K562 (cell line): ENCODE measurements around the gene GFRA3. TPM values are rescaled to one million over a fixed set of nuclear protein-coding genes. Genes with fewer than 3 reads are reported as not detected.

Source experiments
- ATAC-seq: fragments of 200-7000 bp; cut with Tn5 transposase; 3 replicates; pipeline ENCODE4 v1.9.1; 2020; ENCODE audit warnings: moderate library complexity
- BruUV-seq: library from RNA; stranded (reverse); fragments of 400-500 nt; replicated peaks from 2 replicates; lab custom pipeline; 2021; lab: Mats Ljungman, UMichigan
- CTCF ChIA-PET: fragments of 300-600 bp; formaldehyde crosslinking; extraction: SDS; loops from one replicate; lab custom pipeline; 2021; ENCODE audit warnings: low intra/inter-chr PET ratio; lab: Yijun Ruan, JAX
- POLR2A ChIA-PET: fragments of 300-600, 350-650 bp; sonication (Branson Sonifier 250); formaldehyde crosslinking; extraction: SDS; loops from one replicate; lab custom pipeline; 2021; ENCODE audit warnings: antibody characterized with exemption, inconsistent platforms; lab: Yijun Ruan, JAX
- DNase-seq, 4 experiments: peaks; one replicate each; pipeline versions ENCODE4 v3.0.0 to v3.0.0-alpha.2; 2011 to 2018; ENCODE audit warnings: low spot score in 3 of 4, mixed read lengths in 3 of 4; ENCODE audit errors: extremely low read depth in 1 of 4
- FAIRE-seq: peaks from 2 replicates; lab custom pipeline; 2011; peaks lifted over from hg19 to GRCh38; lab: Jason Lieb, UNC
- H2AFZ ChIP-seq: 2 replicates; pipeline ENCODE4 v1.6.0; 2011; ENCODE audit warnings: low read depth, low read length, control low read depth, inconsistent platforms
- H3K27ac ChIP-seq: fragments of 200-600 bp; 3 replicates; pipeline ENCODE4 v1.8.0; 2011; ENCODE audit warnings: low read depth, mild to moderate bottlenecking, control low read depth, inconsistent platforms, low read length, moderate library complexity, mixed read lengths; ENCODE audit errors: extremely low read depth
- H3K27me3 ChIP-seq, 2 experiments: fragments of 300-600 bp in 1 of 2; 2 replicates in 1 of 2; 3 replicates in 1 of 2; pipeline versions ENCODE4 v1.6.0 to v1.8.0; 2011; ENCODE audit warnings: inconsistent platforms in 2 of 2, low read length in 2 of 2, mild to moderate bottlenecking in 1 of 2, mixed read lengths in 1 of 2, moderate library complexity in 1 of 2; ENCODE audit not compliant: control insufficient read depth in 2 of 2, insufficient read depth in 2 of 2
- H3K36me3 ChIP-seq: fragments of 300-600 bp; 3 replicates; pipeline ENCODE4 v1.8.0; 2011; ENCODE audit warnings: mild to moderate bottlenecking, low read length, inconsistent platforms; ENCODE audit not compliant: control insufficient read depth, insufficient read depth
- H3K4me1 ChIP-seq, 2 experiments: fragments of 200-600 bp in 1 of 2; replicated peaks in 1 of 2; 2 replicates in 1 of 2; 3 replicates in 1 of 2; pipeline versions ENCODE4 v1.5.1 to v1.8.0; 2011; ENCODE audit warnings: inconsistent platforms in 2 of 2, low read length in 2 of 2, mild to moderate bottlenecking in 1 of 2, mixed read lengths in 1 of 2, moderate library complexity in 1 of 2; ENCODE audit not compliant: control insufficient read depth in 2 of 2, insufficient read depth in 2 of 2
- H3K4me2 ChIP-seq: 2 replicates; pipeline ENCODE4 v1.6.1; 2011; ENCODE audit warnings: low read length, control low read depth, inconsistent platforms, mixed read lengths; ENCODE audit not compliant: insufficient read depth
- H3K4me3 ChIP-seq: fragments of 200-600 bp; sonication (generic), shearing (Covaris generic); 2 replicates; pipeline ENCODE4 v1.5.1; 2016; ENCODE audit warnings: control low read depth, inconsistent platforms
- H3K79me2 ChIP-seq: fragments of 200-600 bp; 3 replicates; pipeline ENCODE4 v1.8.0; 2011; ENCODE audit warnings: low read length, inconsistent platforms; ENCODE audit not compliant: control insufficient read depth, insufficient read depth
- H3K9ac ChIP-seq, 2 experiments: 2 replicates each; pipeline versions ENCODE4 v1.6.0 to v1.6.1; 2011; ENCODE audit warnings: low read depth in 2 of 2, low read length in 2 of 2, control low read depth in 1 of 2, inconsistent platforms in 1 of 2, mild to moderate bottlenecking in 1 of 2, mixed read lengths in 1 of 2; ENCODE audit not compliant: insufficient read depth in 1 of 2
- H3K9me1 ChIP-seq: one replicate; pipeline ENCODE4 v1.6.0; 2011; ENCODE audit warnings: inconsistent platforms, mild to moderate bottlenecking, low read length, moderate library complexity; ENCODE audit not compliant: control insufficient read depth, insufficient read depth
- H3K9me3 ChIP-seq: replicated peaks from 2 replicates; pipeline ENCODE4 v1.5.1; 2011; ENCODE audit warnings: low read depth, low read length, inconsistent platforms; ENCODE audit not compliant: control insufficient read depth, insufficient read depth
- H4K20me1 ChIP-seq: replicated peaks from 2 replicates; pipeline ENCODE4 v1.6.1; 2011; ENCODE audit warnings: low read length, inconsistent platforms, mixed read lengths; ENCODE audit not compliant: control insufficient read depth, insufficient read depth
- BRD4 ChIP-seq: fragments of 200-600 bp; sonication (generic); IDR thresholded peaks from 2 replicates; pipeline ENCODE4 v1.6.1; 2017; ENCODE audit warnings: inconsistent platforms
- ELF4 ChIP-seq: fragments of 450-650 bp; formaldehyde crosslinking; IDR thresholded peaks from 2 replicates; pipeline ENCODE4 v1.4.0; 2022; ENCODE audit warnings: missing genetic modification characterization
- MAFK ChIP-seq: IDR thresholded peaks from 2 replicates; pipeline ENCODE4 v1.6.1; 2011; ENCODE audit warnings: low read length, improper control_type of control experiment
- MEIS2 ChIP-seq: fragments of 450-650 bp; IDR thresholded peaks from 2 replicates; pipeline ENCODE4 v1.6.1; 2014; ENCODE audit warnings: mild to moderate bottlenecking; ENCODE audit not compliant: partially characterized antibody
- NR3C1 ChIP-seq: sonication (generic); formaldehyde crosslinking; IDR thresholded peaks from 2 replicates; pipeline ENCODE4 v1.8.1; 2022; ENCODE audit warnings: missing genetic modification reagents
- POLR2G ChIP-seq: fragments of 200-400 bp; formaldehyde crosslinking; IDR thresholded peaks from 2 replicates; pipeline ENCODE4 v1.6.1; 2017; ENCODE audit warnings: low read depth, mild to moderate bottlenecking, antibody characterized with exemption, low read length, moderate library complexity
- RBFOX2 ChIP-seq: fragments of 200-400 bp; formaldehyde crosslinking; IDR thresholded peaks from 2 replicates; pipeline ENCODE4 v1.6.1; 2017; ENCODE audit warnings: low read depth, mild to moderate bottlenecking, low read length, moderate library complexity
- STAT5A ChIP-seq: IDR thresholded peaks from 2 replicates; pipeline ENCODE4 v1.6.1; 2012; ENCODE audit warnings: low read length, inconsistent platforms, borderline replicate concordance
- ZNF408 ChIP-seq: fragments of 250-450 bp; sonication (Bioruptor Pico); IDR thresholded peaks from 2 replicates; pipeline ENCODE4 v1.4.0; 2020; ENCODE audit warnings: low read depth, mild to moderate bottlenecking, moderate library complexity
- ZNF699 ChIP-seq: fragments of 250-450 bp; sonication (Bioruptor Pico); IDR thresholded peaks from 2 replicates; pipeline ENCODE4 v1.8.0; 2021; ENCODE audit warnings: mild to moderate bottlenecking, moderate library complexity; ENCODE audit not compliant: insufficient replicate concordance
- WGBS: fragments of 100-300 bp; shearing (Covaris generic); methylation state at CpG from one replicate; pipeline ENCODE4 v1.1.6; 2016; ENCODE audit warnings: low coverage, mixed read lengths; ENCODE audit not compliant: insufficient coverage; ENCODE audit errors: missing lambda C conversion rate; 5-methylcytosine and 5-hydroxymethylcytosine counted together
- in situ Hi-C: fragments of 300-500 bp; cut with MboI; formaldehyde crosslinking; loops from 4 replicates; pipeline ENCODE4 v1.15.0; 2018; ENCODE audit warnings: inconsistent platforms, mixed read lengths
- intact Hi-C: fragments of 100-400 bp; cut with micrococcal nuclease; formaldehyde crosslinking; loops from 2 replicates; pipeline ENCODE4 v1.14.2; 2022
- polyA plus RNA-seq, 8 experiments: library from polyadenylated mRNA; depleted of rRNA in 4 of 8; stranded (reverse) in 5 of 8; unstranded in 3 of 8; fragments of >200 nt; fragmentation: Nextera tagmentation in 2 of 8; fragmentation: Illumina TruSeq in 1 of 8; extraction: Ambion mirVana in 2 of 8; extraction: Trizol in 1 of 8; gene quantifications; 2 replicates each; pipeline versions ENCODE4 v1.2.1 to v1.2.3, GENCODE V29; 2011 to 2014; ENCODE audit warnings: inconsistent platforms in 1 of 8, missing spikeins in 1 of 8
- total RNA-seq, 7 experiments: library from RNA; depleted of rRNA in 6 of 7; stranded (reverse); fragments of >200 nt in 6 of 7; fragmentation: Illumina TruSeq in 2 of 7; extraction: Trizol in 2 of 7; gene quantifications; 2 replicates each; pipeline versions ENCODE4 v1.2.1 to v1.2.3, GENCODE V29; 2011 to 2021; ENCODE audit warnings: low replicate concordance in 1 of 7
- TF ChIP-seq, protein P1 (sequence below): fragments of 450-650 bp; IDR thresholded peaks from 2 replicates; pipeline ENCODE4 v1.6.1; 2016; ENCODE audit warnings: missing biosample characterization, missing genetic modification characterization
- TF ChIP-seq, protein P2 (sequence below): fragments of 250-450 bp; sonication (Bioruptor Pico); IDR thresholded peaks from 2 replicates; pipeline ENCODE4 v1.8.0; 2022; ENCODE audit warnings: inconsistent platforms

GFRA3 gene
- total and polyA plus RNA-seq, 9 of the 15 experiments (the other 6 are each of a cell fraction or from before 2014, with no cell fraction given) = 0.05 to 0.09 (median 0.08) TPM; not detected in 6

DNA sequence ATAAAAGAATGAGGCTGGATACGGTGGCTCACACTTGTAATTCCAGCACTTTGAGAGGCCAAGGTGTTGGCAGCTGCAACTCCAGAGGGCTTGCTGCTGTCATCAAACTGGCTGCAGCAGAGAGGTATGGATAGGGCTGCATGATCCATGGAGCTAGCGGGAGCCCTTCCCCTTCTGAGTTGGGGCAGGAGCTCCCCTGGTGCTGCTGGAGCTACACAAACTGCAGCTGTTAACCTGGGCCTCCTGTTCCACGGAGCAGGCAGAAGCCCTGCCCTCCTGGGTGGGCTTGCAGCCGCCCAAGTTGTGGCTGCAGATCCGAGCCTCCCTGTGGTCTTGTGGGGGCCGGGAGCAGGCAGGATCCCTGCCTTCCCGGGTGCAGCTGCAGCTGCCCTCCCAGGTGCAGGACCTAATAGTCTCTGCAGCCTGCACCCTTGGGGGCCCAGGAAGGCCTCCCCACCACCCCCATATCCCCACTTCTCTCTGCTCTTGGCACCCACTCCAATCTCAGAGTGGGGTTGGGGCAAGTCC is 41.4 kb upstream of the GFRA3 start:
- ChIA-PET POLR2A (interaction anchor here (0.6 to 6.8 kb wide), 5 partner anchors 10 to 607 kb away, joined by 3 to 31 read pairs (median 3); partner anchors contain the start of genes CDC25C and FAM53C), CTCF (no interaction called here)
- no peaks in the 10 kb centered on the region for H3K27me3 ChIP-seq
- 70% methylated on average over 7 of the region's 7 CpGs for WGBS
- no peak for DNase-seq
- no peaks in the 10 kb centered on the region for H4K20me1 ChIP-seq
- H3K4me2 ChIP-seq = no peak overlapping the region
- BruUV-seq = no TSS peak
- H3K27ac ChIP-seq = no peak overlapping the region
- peaks cover 31% of the 10 kb centered on the region; the same call in 1 of the 3 replicates for H3K36me3 ChIP-seq
- H3K79me2 ChIP-seq = no peaks in the 10 kb centered on the region
- no peaks in the 10 kb centered on the region for H3K9me1 ChIP-seq
- intact Hi-C loops (no loop called here), in situ Hi-C loops (no loop called here)
- TF ChIP-seq ZNF408 (CRISPR knock-in tag) (no peak), ZNF699 (no peak), NR3C1 (CRISPR knock-in tag) (no peak), STAT5A (no peak), MAFK (no peak), ELF4 (CRISPR knock-in tag) (no peak), BRD4 (no peak), RBFOX2 (peak; percentile 37; the same call in 1 of the 2 replicates), POLR2G (peak; percentile 36; the same call in 1 of the 2 replicates), MEIS2 (no peak)
- TF ChIP-seq, protein P1, sequence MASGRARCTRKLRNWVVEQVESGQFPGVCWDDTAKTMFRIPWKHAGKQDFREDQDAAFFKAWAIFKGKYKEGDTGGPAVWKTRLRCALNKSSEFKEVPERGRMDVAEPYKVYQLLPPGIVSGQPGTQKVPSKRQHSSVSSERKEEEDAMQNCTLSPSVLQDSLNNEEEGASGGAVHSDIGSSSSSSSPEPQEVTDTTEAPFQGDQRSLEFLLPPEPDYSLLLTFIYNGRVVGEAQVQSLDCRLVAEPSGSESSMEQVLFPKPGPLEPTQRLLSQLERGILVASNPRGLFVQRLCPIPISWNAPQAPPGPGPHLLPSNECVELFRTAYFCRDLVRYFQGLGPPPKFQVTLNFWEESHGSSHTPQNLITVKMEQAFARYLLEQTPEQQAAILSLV = no peak
- TF ChIP-seq, protein P2, sequence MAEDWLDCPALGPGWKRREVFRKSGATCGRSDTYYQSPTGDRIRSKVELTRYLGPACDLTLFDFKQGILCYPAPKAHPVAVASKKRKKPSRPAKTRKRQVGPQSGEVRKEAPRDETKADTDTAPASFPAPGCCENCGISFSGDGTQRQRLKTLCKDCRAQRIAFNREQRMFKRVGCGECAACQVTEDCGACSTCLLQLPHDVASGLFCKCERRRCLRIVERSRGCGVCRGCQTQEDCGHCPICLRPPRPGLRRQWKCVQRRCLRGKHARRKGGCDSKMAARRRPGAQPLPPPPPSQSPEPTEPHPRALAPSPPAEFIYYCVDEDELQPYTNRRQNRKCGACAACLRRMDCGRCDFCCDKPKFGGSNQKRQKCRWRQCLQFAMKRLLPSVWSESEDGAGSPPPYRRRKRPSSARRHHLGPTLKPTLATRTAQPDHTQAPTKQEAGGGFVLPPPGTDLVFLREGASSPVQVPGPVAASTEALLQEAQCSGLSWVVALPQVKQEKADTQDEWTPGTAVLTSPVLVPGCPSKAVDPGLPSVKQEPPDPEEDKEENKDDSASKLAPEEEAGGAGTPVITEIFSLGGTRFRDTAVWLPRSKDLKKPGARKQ (CRISPR knock-in tag) = no peak
- H3K4me3 ChIP-seq = no peak overlapping the region
- no peaks in the 10 kb centered on the region for H3K9me3 ChIP-seq
- FAIRE-seq = no peak
- H3K4me1 ChIP-seq = no peaks in the 10 kb centered on the region
- no peak overlapping the region for H2AFZ ChIP-seq
- ATAC-seq = no peak
- peak overlapping the region in 1 of 2 experiments; percentile 26; a peak in 1 of 4 replicates for H3K9ac ChIP-seq
